GM18873 (cell line): ENCODE results near the gene MCU.

ENCODE experiments used
- ATAC-seq: cut with Tn5 transposase; IDR thresholded peaks from one replicate; pipeline ENCODE4 v1.9.1; 2021; ENCODE audit warnings: mild to moderate bottlenecking, moderate library complexity, moderate number of reproducible peaks; ENCODE audit not compliant: unreplicated experiment, low FRiP score

Gene MCU

GRCh38 chr10:72924351-72924750 lies 232.4 kb downstream of the MCU start:
- no peak for ATAC-seq

GRCh38 chr10:72925951-72926465 lies 234.1 kb downstream of the MCU start:
- ATAC-seq: no peak

- ATAC-seq: no peak
Measured at GRCh38 chr10:72927485-72927884, 235.5 kb downstream of the MCU start.

GRCh38 chr10:72928798-72929197 lies 236.9 kb downstream of the MCU start:
- ATAC-seq: no peak

GRCh38 chr10:72930276-72930675 lies 238.3 kb downstream of the MCU start:
- ATAC-seq: no peak

GRCh38 chr10:72932259-72933015 lies 240.5 kb downstream of the MCU start:
- ATAC-seq: no peak

- ATAC-seq: no peak
Measured at GRCh38 chr10:72935361-72935760, 243.4 kb downstream of the MCU start.
